GM21825 (cell line): ENCODE results near the gene POLR3E.

Experiments
- ATAC-seq: cut with Tn5 transposase; IDR thresholded peaks from one replicate; pipeline ENCODE4 v1.9.1; 2021; ENCODE audit warnings: mild to moderate bottlenecking, moderate library complexity; ENCODE audit not compliant: unreplicated experiment

The POLR3E gene, protein sequence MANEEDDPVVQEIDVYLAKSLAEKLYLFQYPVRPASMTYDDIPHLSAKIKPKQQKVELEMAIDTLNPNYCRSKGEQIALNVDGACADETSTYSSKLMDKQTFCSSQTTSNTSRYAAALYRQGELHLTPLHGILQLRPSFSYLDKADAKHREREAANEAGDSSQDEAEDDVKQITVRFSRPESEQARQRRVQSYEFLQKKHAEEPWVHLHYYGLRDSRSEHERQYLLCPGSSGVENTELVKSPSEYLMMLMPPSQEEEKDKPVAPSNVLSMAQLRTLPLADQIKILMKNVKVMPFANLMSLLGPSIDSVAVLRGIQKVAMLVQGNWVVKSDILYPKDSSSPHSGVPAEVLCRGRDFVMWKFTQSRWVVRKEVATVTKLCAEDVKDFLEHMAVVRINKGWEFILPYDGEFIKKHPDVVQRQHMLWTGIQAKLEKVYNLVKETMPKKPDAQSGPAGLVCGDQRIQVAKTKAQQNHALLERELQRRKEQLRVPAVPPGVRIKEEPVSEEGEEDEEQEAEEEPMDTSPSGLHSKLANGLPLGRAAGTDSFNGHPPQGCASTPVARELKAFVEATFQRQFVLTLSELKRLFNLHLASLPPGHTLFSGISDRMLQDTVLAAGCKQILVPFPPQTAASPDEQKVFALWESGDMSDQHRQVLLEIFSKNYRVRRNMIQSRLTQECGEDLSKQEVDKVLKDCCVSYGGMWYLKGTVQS

DNA sequence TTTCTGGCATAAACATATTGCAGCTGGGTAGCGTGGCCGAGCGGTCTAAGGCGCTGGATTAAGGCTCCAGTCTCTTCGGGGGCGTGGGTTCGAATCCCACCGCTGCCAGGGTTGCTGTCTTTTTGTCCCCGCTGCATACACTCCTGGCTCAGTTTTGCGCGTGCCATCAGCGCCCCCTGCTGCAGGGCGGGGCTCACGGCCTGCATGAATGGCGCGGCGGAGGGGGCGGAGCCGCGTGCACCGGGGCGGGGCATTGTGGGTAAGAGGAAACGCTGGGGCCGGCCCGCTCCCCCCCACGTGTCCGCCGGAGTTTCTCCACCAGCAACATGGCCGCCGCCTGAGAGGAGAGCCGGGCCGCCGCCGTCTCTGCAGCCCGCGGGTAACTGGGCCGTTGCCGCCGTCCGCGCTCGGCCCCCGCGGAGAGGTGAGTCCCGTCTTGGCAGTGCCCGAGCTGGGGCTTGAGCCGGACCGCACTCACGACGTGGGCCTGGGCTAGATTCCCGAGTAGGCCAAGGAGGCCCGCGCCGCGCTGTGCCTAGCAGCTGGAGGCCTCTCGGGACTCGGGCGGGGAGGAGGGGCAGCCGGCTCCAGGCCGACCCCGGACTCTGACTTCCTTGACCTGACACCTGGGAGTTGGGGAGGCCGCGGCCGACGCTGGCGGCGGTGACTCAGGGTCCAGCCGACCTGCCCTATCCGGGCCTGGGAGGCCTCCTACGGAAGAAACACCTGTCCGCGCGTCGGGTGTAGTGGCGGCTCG, at the start of gene POLR3E:
Gene POLR3E (plus strand): TSS at position 296 of the 757 bp plus-strand sequence. CDS start 5,560 bp downstream, outside the sequence.
- ATAC-seq, result peak; percentile 84

DNA sequence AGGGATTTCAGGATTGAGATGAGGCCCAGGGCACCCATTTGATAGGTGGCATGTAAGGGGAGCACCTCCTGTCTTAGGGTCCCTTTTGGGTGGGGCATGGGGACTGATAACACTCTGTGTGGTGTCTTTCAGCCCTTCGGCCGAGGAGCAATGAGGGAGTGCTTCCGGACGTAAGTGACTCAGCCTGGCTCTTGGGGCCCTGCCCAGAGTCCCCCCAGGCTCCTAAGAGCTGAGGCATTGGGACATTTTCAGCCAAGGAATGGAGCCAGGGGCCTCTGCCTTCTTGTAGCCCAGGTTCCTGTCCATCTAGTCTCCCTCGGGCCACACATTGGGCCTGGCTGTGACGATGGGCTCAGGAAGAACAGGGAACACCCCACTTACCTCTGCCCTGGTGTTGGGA, 46.7 kb upstream of the POLR3E start:
- no peak for ATAC-seq

DNA sequence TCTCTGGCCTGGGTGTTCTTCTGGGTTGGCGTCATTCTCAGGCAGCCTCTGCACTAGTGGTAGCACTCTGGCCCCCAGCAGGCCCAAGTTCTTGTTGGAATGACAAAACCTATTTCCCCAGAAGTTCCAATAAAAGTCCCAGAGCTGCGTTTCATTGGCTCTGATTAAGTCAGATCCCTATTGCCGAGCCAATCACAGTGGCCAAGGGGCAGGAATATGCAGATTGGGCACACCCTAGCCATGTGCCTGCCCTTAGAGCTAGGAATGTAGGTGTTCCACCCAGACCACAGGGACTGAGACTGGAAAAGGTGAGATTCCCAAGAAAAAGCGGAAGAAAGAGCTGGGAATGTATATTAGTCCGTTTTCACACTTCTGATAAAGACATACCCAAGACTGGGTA, 44.9 kb upstream of the POLR3E start:
- no peak for ATAC-seq

DNA sequence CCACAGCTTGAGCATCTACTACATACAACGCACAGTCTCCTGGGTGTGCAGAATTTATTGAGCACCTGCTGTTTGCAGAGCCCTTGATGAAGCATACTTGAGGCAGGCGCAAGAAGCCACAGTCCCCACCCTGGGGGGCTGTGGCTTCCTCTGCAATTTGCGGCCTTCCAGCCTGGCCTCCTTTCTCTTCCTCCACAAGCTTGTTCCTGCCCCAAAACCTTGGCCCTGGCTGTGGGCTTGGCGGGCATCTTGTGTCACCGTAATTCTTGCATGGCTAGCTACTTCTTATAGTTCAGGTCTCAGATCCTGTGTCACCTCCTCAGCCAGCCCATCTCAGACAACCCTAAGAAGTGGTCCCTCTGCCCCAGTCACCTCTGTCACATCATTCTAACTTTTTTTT, 43.9 kb upstream of the POLR3E start:
- no peak for ATAC-seq

DNA sequence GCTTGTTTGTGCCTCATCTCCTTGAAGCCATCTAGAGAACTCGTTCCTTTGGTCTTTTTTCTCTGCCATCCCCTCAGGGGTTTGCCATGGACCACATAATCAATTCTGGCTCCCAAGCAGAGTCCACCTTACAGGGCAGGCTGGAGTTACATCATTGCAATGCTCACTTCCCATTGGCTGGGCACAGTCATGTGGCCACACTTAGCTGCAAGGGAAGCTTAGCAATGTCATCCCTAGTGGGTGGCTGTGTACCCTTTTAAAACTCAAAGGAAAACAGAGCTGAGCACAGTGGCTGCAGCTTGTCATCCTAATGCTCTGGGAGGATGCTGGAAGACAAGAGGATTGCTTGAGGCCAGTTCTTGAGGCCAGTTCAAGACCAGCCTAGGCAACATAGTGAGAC, 41.9 kb upstream of the POLR3E start:
- no peak for ATAC-seq

DNA sequence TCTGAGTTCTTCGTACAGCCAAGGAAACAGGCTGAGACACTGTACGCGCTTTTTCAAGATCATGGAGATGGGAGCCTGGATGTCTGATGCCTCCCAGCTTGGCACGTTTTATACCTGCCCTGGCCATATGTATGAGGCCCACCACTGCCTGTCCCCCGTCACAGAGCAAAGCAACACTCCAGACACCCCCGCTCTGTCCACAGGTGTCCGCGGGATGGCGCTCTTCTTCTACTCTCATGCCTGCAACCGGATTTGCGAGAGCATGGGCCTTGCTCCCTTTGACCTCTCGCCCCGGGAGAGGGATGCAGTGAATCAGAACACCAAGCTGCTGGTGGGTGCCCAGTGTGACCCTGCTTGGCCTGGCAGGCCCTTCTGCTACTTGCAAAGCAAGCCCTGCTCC, 39.8 kb upstream of the POLR3E start:
- ATAC-seq, result no peak

DNA sequence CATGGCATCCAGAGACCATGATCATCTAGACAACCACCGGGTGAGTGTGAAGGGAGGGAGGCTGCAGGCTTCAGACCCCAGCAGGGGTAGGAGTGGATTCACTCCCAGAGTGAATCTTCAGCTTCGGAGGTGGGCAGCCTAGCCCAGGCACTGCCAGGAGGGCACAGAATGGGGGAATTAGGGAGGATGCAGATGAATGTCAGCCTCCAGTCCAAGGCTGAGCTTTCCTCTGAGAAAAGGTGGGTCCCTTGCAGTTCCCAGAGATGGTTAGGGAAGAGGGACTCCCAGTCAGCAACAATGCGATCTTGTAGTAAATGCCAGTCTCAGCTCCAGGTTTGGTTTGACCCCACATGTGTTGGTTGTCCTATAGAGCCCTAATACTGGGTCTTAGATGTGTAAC, 36.7 kb upstream of the POLR3E start:
- no peak for ATAC-seq

DNA sequence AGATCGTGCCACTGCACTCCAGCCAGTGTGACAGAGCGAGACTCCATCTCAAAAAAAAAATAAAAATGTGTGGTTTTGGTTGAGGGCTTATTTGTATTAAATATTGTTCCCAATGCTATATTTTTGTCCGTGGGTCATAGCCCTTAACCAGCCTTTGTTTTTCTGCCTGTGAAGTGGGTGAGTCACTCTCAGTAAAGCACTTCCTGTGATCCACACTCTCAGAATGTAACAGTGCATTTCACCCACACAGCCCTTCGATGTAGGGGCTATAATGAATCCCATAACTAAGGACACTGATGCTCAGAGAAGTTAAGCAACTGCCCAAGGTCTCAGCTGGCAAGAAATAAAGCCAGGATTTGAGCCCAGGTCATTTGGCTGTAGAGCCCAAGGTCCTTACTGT, 34.7 kb upstream of the POLR3E start:
- no peak for ATAC-seq

DNA sequence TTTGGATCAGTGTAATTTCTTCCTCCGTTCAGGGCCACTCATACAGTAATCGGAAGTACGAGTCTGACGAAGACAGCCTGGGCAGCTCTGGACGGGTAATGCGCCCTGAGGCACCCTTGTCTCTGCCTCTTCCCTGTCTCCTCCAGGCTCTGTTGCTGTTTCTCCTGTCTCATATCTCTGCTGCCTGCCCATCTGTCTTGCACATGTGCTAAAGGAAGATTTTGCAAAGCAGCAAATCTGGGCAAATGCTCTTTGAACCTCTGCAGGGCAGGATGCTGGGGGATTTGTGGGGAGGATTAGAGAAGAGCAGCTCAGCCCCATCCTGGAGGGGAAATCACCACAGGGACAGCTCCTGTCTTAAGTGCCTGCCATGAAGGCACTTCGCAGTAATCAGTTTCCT, 32.4 kb upstream of the POLR3E start:
- no peak for ATAC-seq

DNA sequence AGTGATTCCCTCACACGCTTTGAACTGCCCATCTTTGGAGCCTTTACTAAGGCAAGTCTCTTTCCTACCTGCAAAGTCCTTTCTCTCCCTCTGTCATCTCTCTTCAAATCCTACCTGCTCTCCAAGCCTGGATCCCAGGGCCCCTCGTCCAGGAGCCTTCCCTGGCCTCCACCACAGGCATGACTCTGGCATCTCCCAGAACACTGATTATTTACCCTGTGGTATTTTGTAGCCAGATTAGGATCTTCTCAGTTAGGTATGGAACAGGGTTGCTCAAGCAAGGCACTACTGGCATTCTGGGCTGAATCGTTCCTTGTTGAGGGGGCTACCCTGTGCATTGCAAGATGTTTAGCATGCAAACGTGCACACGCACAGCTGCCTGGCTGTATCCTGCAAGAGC, 31.9 kb upstream of the POLR3E start:
- ATAC-seq, result no peak

DNA sequence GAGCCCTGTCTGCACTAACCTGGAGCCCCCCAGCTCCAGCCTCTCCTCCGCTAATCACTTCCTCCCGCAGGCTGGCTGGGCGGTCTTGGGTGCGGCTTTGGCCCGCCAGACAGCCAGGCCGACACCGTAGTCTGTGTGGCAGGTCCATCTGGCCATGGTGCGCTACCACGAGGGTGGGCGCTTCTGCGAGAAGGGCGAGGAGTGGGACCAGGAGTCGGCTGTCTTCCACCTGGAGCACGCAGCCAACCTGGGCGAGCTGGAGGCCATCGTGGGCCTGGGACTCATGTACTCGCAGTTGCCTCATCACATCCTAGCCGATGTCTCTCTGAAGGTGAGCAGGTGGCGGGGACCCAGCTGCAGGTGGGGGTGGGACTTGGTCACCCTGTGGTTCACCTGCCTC, 30.7 kb upstream of the POLR3E start:
- ATAC-seq, result no peak

DNA sequence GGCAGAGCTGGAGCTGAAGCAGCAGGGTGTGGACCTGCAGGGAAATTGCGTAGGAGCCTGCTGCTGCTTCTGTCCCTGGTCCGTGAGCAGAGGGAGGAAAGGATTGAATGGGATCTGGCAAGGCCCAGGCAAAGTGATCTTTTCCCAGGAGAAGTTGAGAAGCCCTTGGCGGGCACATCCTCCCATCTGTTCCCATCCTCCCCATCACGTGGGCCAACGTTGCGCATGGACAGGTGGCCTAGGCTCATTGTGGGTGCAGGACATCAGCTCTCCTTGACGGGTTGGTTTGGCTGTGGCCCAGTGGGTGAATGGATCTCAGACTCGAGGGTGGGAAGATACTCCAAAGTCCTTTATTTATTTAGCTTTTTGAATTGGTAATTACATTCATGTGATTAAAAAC, 29.4 kb upstream of the POLR3E start:
- ATAC-seq, result no peak

DNA sequence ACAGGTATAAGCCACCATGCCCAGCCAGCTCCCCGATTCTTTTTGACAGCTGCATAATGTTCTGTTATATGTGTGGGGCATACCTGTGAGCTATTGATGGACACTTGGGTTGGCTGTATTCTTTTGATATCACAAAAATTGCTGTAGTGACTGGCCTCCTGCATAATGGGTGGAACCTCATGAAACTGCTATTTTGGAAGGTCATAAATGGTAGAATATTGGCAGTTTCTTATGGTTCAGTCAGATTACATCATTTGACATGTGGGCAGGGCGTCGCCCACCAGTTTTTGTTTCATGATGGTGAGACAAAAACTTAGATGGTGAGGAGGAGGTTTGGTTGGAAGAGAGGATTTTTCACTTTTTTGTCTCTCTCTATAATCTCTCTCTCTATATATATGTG, 26.7 kb upstream of the POLR3E start:
- ATAC-seq, result no peak

DNA sequence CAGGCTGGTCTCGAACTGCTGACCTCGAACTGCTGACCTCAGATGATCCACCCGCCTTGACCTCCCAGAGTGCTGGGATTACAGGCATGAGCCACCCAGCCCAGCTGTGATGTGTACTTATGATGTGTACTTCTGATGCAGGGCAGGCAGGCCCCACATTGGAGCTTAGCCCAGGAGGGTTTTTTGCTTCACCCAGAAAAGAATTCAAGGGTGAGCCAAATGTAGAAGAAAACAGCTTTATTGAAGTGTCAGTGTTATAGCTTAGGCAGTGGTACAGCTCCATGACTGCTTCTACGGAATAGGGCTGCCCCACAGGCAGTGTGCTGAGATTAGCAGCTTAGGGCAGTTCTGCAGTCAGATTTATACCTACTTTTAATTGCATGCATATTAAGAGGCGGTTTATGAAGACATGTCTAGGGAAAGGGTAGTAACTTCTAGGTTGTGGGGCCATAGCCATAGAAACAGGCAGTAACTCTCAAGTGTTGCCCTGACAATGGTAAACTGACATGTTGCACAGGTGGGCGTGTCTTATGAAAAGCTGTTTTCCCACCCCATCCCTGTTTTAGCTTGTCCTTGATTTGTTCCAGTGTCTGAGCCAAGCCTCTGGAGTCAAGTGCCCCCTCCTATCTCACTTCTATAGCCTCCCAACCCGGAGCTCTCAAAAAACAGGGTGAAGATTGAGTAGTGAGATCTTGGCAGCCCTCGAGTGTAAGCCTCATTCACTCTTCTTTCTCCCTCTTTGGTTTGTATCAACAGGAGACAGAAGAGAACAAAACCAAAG, 24.1 kb upstream of the POLR3E start:
- no peak for ATAC-seq

DNA sequence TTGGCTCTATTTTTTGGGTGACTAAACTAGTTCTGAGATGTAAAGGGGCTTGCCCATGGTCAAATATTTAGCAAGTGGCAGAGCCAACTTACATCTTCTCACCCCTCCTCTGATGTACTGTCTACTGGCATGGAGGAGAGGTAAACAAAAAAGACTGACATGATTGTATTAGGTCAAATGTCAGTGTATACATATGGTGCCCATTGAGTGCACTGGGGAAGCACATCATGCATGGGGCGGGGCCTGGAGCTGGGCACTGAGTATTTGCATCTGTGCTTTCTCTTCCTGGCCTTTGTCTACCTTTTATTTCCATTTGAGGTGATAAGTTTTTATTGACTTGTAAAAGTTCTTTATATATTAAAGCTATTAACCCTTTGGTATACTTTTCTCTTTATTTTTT, 22.3 kb upstream of the POLR3E start:
- ATAC-seq, result no peak

DNA sequence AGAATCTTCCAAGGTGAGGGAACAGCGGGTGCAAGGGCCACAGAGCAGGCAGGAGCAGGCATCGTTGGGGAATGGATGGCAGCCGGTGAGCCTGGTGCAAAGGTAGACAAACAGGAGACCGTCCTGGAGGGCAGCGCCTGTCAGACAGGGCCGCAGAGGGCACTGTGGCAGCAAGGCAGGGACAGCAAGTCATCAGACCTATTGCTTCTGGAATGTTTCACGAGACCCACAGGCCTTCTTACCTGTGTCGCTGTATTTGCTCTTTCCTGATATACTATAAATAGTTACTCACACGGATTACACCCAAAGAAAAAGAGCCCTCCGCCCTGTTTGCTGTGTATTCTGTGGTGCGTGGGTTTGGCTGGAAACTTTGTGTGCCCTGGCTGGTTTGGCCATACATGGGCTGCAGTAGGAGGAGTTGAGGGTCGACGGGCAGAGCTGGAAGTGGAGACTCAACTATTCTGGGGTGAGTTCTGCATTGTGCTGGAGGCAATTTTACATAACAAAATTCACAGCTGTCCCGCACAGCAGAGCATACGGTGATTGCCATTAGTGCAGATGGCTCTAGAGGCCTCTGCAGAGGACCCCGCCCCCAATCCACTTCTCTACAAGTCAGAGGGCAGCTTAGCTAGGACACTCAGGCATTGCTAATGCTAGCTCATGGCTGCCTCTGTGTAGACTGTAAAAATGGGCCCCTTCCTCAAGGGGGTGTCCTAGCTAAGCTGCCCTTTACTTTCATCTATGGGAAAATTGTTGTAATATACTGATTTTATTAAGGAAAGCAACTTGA, 18.6 kb upstream of the POLR3E start:
- ATAC-seq, result no peak

DNA sequence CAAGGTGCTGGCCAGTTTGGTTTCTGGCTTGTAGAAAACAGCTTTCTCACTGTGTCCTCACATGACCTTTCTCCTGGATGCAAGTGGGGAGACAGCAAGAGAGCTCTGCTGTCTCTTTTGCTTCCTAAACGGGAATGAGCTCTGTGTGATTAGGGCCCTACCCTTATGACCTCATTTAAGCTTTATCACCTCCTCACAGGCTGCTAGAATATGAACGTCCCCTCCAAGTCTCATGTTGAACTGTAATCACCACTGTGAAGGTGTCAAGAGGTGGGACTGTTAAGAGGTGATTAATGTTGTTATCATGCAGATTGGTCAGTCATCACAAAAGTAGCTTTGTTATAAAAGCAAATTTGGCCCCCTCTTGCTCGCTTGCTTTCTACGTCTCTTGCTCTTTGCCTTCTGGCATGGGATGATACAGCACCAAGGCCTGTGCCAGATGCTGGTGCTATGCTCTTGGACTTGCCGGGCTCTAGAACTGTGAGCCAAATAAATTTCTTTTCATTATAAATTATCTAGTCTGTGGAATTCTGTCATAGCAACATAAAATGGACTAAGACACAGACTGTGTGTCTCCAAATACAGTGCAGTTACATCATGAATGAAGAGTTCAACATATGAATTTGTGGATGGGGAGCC, 14.8 kb upstream of the POLR3E start:
- ATAC-seq, result no peak

DNA sequence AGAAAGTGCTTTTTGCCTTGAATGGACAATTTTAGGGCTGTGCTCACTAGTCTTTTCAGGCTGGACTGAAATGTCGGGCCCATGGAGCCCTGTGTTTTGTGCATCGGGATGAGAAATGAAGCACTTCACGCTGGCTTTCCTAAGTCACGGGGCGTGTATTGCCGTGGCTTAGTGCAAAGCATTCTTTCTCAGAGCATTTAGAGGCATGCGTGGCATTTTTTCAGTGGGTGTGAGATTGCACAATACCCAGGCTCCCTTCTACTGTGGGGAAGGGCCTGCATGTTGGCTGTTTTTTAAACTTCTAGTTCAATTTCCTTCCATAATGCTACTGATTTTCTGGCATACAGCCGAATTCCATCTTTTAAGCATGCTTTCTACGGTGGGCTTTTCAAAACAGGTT, 12.6 kb upstream of the POLR3E start:
- ATAC-seq, result no peak

DNA sequence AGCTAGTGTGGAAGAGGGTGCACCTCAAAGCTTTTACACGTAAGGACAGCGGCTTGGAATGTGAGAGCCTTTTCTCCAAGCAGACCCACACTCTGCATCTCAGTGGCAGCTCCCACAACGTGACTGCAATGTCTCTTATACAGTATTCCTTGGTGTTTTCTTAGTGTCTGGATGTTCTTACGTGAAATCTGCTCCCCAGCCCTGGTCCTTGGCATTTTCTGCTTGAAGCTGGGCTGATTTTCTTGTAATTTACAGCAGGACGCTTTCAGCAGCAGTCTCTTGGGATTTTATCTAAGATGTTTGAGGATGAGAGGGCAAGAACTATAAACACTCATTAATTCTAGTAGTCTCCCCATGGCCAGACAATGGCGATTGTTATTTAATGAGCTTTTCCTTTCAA, 12.1 kb upstream of the POLR3E start:
- ATAC-seq, result no peak

DNA sequence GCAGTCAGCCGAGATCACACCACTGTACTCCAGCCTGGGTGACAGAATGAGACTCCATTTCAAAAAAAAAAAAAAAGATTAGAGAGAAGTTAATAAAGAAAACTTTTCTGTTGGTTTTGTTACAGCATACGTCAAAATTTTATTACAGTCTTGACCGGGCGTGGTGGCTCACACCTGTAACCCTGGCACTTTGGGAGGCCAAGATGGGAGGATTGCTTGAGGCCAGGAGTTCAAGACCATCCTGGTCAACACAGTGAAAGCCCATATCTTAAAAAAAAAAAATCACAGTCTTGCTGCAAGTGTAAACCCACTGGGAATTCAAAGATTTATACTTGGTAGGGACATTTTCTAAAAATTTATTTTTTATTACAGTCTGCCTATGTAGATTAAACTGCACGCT, 6.2 kb upstream of the POLR3E start:
- no peak for ATAC-seq
